H1 (cell line): ENCODE measurements around the gene PRSS38. TPM values are rescaled to one million over a fixed set of nuclear protein-coding genes. Genes with fewer than 3 reads are reported as not detected.

ENCODE experiments used
- BRCA1 ChIP-seq: IDR thresholded peaks from 2 replicates; pipeline ENCODE4 v1.6.1; 2012; ENCODE audit warnings: low read depth, low read length, improper control_type of control experiment
- CREB1 ChIP-seq: IDR thresholded peaks from 2 replicates; pipeline ENCODE4 v1.6.1; 2012; ENCODE audit warnings: inconsistent platforms
- NRF1 ChIP-seq: IDR thresholded peaks from 2 replicates; pipeline ENCODE4 v1.6.1; 2011; ENCODE audit warnings: mild to moderate bottlenecking, low read depth, low read length, improper control_type of control experiment
- SIX5 ChIP-seq: IDR thresholded peaks from 2 replicates; pipeline ENCODE4 v1.6.1; 2011; ENCODE audit warnings: mild to moderate bottlenecking, low read depth, low read length
- SRF ChIP-seq: IDR thresholded peaks from 2 replicates; pipeline ENCODE4 v1.6.1; 2011; ENCODE audit warnings: mild to moderate bottlenecking, low read depth, low read length, moderate library complexity
- TCF12 ChIP-seq: IDR thresholded peaks from 2 replicates; pipeline ENCODE4 v1.6.1; 2011; ENCODE audit warnings: low read depth, mild to moderate bottlenecking, low read length
- polyA plus RNA-seq, 7 experiments: library from polyadenylated mRNA; depleted of rRNA in 3 of 7; stranded (reverse) in 5 of 7; unstranded in 2 of 7; fragments of >200 nt in 5 of 7; fragments of 200-250 nt in 2 of 7; gene quantifications; 1 replicate in 5 of 7; 2 replicates in 1 of 7; 4 replicates in 1 of 7; pipeline versions ENCODE4 v1.2.1 to v1.2.3, GENCODE V29; 2011 to 2013; ENCODE audit warnings: missing spikeins in 2 of 7, mixed read lengths in 2 of 7
- total RNA-seq: library from RNA; stranded (reverse); fragmentation: NEBNext Ultra II Directional; extraction: Animal tissue kit (Norgen Biotek cat#: 25700); gene quantifications from 2 replicates; pipeline ENCODE4 v1.2.1, GENCODE V29; 2021

PRSS38 gene
- total and polyA plus RNA-seq, 2 of the 8 experiments (the other 6 are each of a cell fraction or from before 2014, with no cell fraction given), result not detected

DNA sequence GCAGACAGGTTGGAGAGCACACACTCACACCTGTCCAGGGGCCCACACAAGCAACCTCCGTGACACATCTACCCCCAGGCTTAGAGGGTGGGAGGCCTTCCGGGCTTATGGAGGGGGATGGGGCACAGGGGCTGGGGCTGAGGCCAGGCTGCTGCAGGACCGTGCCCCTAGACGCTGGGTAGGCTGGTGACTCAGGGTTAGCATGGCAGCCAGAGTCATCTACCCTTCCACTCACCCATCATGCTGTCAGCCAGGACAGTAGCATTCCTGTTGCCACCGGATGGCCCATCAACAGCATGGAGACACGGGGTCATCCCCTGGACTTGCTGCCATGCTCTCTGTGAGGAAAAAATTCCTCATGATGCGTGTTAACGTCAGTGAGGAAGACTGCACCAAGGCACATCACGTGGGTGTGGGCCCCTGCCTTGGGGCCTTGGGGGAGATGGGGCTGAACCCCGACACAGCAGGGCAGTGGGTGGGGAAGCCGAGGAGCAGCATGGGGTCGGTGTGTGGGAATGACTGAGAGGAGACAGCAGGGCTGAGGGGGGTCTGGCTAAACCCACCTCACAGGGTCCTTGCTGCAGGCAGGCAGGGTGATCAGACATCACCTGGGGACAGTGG is 79.5 kb downstream of the PRSS38 start (continued):
- TF ChIP-seq NRF1 (no peak), BRCA1 (no peak), CREB1 (no peak), SRF (no peak), SIX5 (no peak), TCF12 (no peak)

Other genes starting within 250 kb of the PRSS38 start
- gene JMJD4, start 80.4 kb upstream of the PRSS38 start, total RNA-seq, result 13.0 and 13.2 TPM in 2 replicates
- 23.3 and 34.0 TPM in 2 replicates for gene JMJD4, start 80.4 kb upstream of the PRSS38 start, polyA plus RNA-seq (2011; rRNA removed)
- 34.5 and 42.2 TPM in 2 replicates for gene SNAP47, start 80.2 kb upstream of the PRSS38 start, total RNA-seq
- gene SNAP47, start 80.2 kb upstream of the PRSS38 start, polyA plus RNA-seq (2011; rRNA removed), result 37.6 and 50.6 TPM in 2 replicates
- gene WNT9A, start 132.3 kb downstream of the PRSS38 start, total RNA-seq, result 0.78 and 1.1 TPM in 2 replicates
- gene WNT9A, start 132.3 kb downstream of the PRSS38 start, polyA plus RNA-seq (2011; rRNA removed), result 1.5 and 2.2 TPM in 2 replicates
- gene WNT3A, start 191.3 kb downstream of the PRSS38 start, total RNA-seq, result 0.10 and 0.19 TPM in 2 replicates
- gene WNT3A, start 191.3 kb downstream of the PRSS38 start, polyA plus RNA-seq (2011; rRNA removed), result 0.08 and 0.13 TPM in 2 replicates